Body of pancreas (tissue), 4 donors: ENCODE data around the gene RBM33. TPM values are rescaled to one million over a fixed set of nuclear protein-coding genes. Genes with fewer than 3 reads are reported as not detected.
A peak's percentile ranks its signal among the peaks of the same experiment; 100 is the strongest.

Source experiments
- ATAC-seq: fragments of 150-250 bp; one replicate; pipeline ENCODE4 v1.9.1; 2016
- DNase-seq, 4 donors: peaks; one replicate each; pipeline ENCODE4 v3.0.0-alpha.2; 2019
- H3K27ac ChIP-seq, 4 donors: fragments of 200-600 bp; sonication (generic); 1 replicate in 3 of 4; 2 replicates in 1 of 4; pipeline versions ENCODE4 v1.5.1 to v1.6.1; 2016 to 2019; ENCODE audit warnings: mild to moderate bottlenecking in 1 of 4, mixed read lengths in 1 of 4, moderate library complexity in 1 of 4
- H3K27me3 ChIP-seq, 2 donors: fragments of 200-600 bp; sonication (generic); one replicate each; pipeline ENCODE4 v1.6.0; 2016; ENCODE audit warnings: mild to moderate bottlenecking in 1 of 2
- H3K36me3 ChIP-seq, 2 donors: fragments of 200-600 bp; sonication (generic); replicated peaks in 1 of 2; 2 replicates each; pipeline ENCODE4 v1.5.1; 2016; ENCODE audit warnings: low read depth in 2 of 2; ENCODE audit not compliant: insufficient read depth in 1 of 2
- H3K4me1 ChIP-seq: fragments of 200-600 bp; sonication (generic); one replicate; pipeline ENCODE4 v1.6.0; 2016
- H3K4me3 ChIP-seq, 2 donors: fragments of 200-600 bp; sonication (generic); 1 replicate in 1 of 2; 2 replicates in 1 of 2; pipeline ENCODE4 v1.5.1; 2016 to 2019
- H3K9me3 ChIP-seq, 3 donors: fragments of 200-600 bp; sonication (generic); 1 replicate in 2 of 3; 2 replicates in 1 of 3; pipeline ENCODE4 v1.5.1; 2016
- CTCF ChIP-seq, 7 experiments: fragments of 450-650 bp in 4 of 7; fragments of 200-600 bp in 3 of 7; sonication (generic) in 3 of 7; IDR thresholded peaks; one replicate each; pipeline ENCODE4 v1.5.1; 2016 to 2019; ENCODE audit warnings: antibody characterized with exemption in 7 of 7
- POLR2A ChIP-seq, 3 donors: fragments of 450-650 bp; IDR thresholded peaks; one replicate each; pipeline ENCODE4 v1.6.1; 2016; ENCODE audit warnings: antibody characterized with exemption in 3 of 3, mild to moderate bottlenecking in 2 of 3
- WGBS, 2 donors: methylation state at CpG; one replicate each; pipeline ENCODE4 v1.1.5; 2017; 5-methylcytosine and 5-hydroxymethylcytosine counted together
- intact Hi-C: fragments of 100-400 bp; cut with DNase I; formaldehyde crosslinking; loops from one replicate; pipeline ENCODE4 v1.15.1; 2023
- total RNA-seq, 2 donors: library from RNA; depleted of rRNA; stranded (reverse); fragments of >200 nt; gene quantifications; one replicate each; pipeline ENCODE4 v1.1.0, GENCODE V29; 2016

The RBM33 gene
- total RNA-seq, 2 donors from 2014 or later: 30.6 to 78.4 TPM

GRCh38 chr7:155803418-155804376 is 159.2 kb downstream of the RBM33 start:
- TF ChIP-seq CTCF (IDR thresholded peaks at IDR 0.05): no peak
- no peak for TF ChIP-seq POLR2A (IDR thresholded peaks at IDR 0.05)
- Histone ChIP-seq H3K4me1 (peaks cover 43% of the 10 kb centered on the region), H3K36me3 (no peaks in the 10 kb centered on the region), H3K4me3 (no peak overlapping the region), H3K27me3 (peaks cover 0 to 18% of the 10 kb centered on the region in 2 donors), H3K9me3 (no peaks in the 10 kb centered on the region), H3K27ac (no peak overlapping the region)
- DNase-seq (peak in 2 of 4 donors; percentile 16 to 42), ATAC-seq (peak; percentile 15)
- intact Hi-C loops: no loop called here
- WGBS, 2 donors: 2 to 3% methylated on average over 8 to 94 of the region's 96 CpGs

- H3K4me3 ChIP-seq: no peak overlapping the region
- H3K27ac ChIP-seq: no peak overlapping the region
- WGBS, 2 donors: 5 to 8% methylated on average over 7 to 17 of the region's 17 CpGs
- H3K9me3 ChIP-seq: no peaks in the 10 kb centered on the region
- intact Hi-C loops: no loop called here
- ATAC-seq: no peak
- no peak for DNase-seq
- no peaks in the 10 kb centered on the region for H3K36me3 ChIP-seq
- peaks cover 50% of the 10 kb centered on the region for H3K4me1 ChIP-seq
- TF ChIP-seq CTCF (IDR thresholded peaks at IDR 0.05) (no peak), POLR2A (IDR thresholded peaks at IDR 0.05) (no peak)
- H3K27me3 ChIP-seq: peaks cover 0 to 22% of the 10 kb centered on the region in 2 donors
Observed at GRCh38 chr7:155804431-155804831, 160.0 kb downstream of the RBM33 start.

- intact Hi-C loops: no loop called here
- Histone ChIP-seq H3K27me3 (peaks cover 0 to 28% of the 10 kb centered on the region in 2 donors), H3K9me3 (no peaks in the 10 kb centered on the region), H3K27ac (no peak overlapping the region), H3K4me1 (peaks cover 58% of the 10 kb centered on the region), H3K36me3 (no peaks in the 10 kb centered on the region), H3K4me3 (no peak overlapping the region)
- TF ChIP-seq POLR2A (IDR thresholded peaks at IDR 0.05): no peak
- peak in 4 of 7 experiments; percentile 17 to 62 (median 44) for TF ChIP-seq CTCF (IDR thresholded peaks at IDR 0.05)
- DNase-seq (peak; percentile 23 to 66 (median 49)), ATAC-seq (peak; percentile 61)
- 1% methylated on average over 34 to 82 of the region's 91 CpGs for WGBS, 2 donors
Observed at GRCh38 chr7:155804897-155805825, 160.7 kb downstream of the RBM33 start.

- Histone ChIP-seq H3K36me3 (no peaks in the 10 kb centered on the region), H3K27ac (no peak overlapping the region), H3K4me3 (no peak overlapping the region), H3K9me3 (no peaks in the 10 kb centered on the region), H3K27me3 (peaks cover 0 to 31% of the 10 kb centered on the region in 2 donors), H3K4me1 (peaks cover 62% of the 10 kb centered on the region)
- 3% methylated on average over 18 of the region's 18 CpGs; no CpG with 5 or more reads in 1 of the 2 donors for WGBS, 2 donors
- TF ChIP-seq POLR2A (IDR thresholded peaks at IDR 0.05) (no peak), CTCF (IDR thresholded peaks at IDR 0.05) (no peak)
- intact Hi-C loops: no loop called here
- no peak for ATAC-seq
- DNase-seq: no peak
Observed at GRCh38 chr7:155805826-155806095, 161.3 kb downstream of the RBM33 start.
